ENCODE data around the gene PLSCR2. TPM values are rescaled to one million over a fixed set of nuclear protein-coding genes. Genes with fewer than 3 reads are reported as not detected.

Gene PLSCR2
- polyA plus RNA-seq, 1 donor (not counting 4 experiments of a cell fraction or from before 2014, with no cell fraction given): not detected

- no peak for FAIRE-seq
- H3K4me3 ChIP-seq (ENCODE audit: control insufficient read depth in 2 of 3, extremely low read depth in 1 of 3, insufficient read depth in 2 of 3, low read depth in 1 of 3, low read length in 3 of 3): no peak overlapping the region
- no peaks in the 10 kb centered on the region for H3K9me3 ChIP-seq (ENCODE audit: control insufficient read depth, low read depth, low read length)
- no peak overlapping the region for H3K27ac ChIP-seq (ENCODE audit: control insufficient read depth, insufficient read depth, low read length)
- H2AFZ ChIP-seq (ENCODE audit: control insufficient read depth, low read length): no peak overlapping the region
- no peak for DNase-seq (ENCODE audit: low read depth, low spot score)
- no peaks in the 10 kb centered on the region for H3K9me1 ChIP-seq (ENCODE audit: control insufficient read depth, extremely low read depth, insufficient read depth, low read length)
- no peak overlapping the region for H3K4me2 ChIP-seq (ENCODE audit: control insufficient read depth, extremely low read depth, insufficient read depth, low read depth, low read length)
- dilution Hi-C loops (cut with MboI; ENCODE audit: extremely low pct_ligation_motif_present, low sequenced_read_pairs): no loop called here
- no peaks in the 10 kb centered on the region for H3K36me3 ChIP-seq (ENCODE audit: control insufficient read depth in 2 of 2, extremely low read depth in 1 of 2, insufficient read depth in 2 of 2, low read length in 2 of 2)
- H3K79me2 ChIP-seq (ENCODE audit: control insufficient read depth, insufficient read depth, low read length): no peaks in the 10 kb centered on the region
- TF ChIP-seq CTCF (optimal IDR thresholded peaks at IDR 0.05 in 1 of 3, IDR thresholded peaks at IDR 0.05 in 1 of 3, conservative IDR thresholded peaks at IDR 0.05 in 1 of 3; ENCODE audit: extremely low read depth in 1 of 3, insufficient read depth in 2 of 3, low read length in 3 of 3) (no peak), EZH2 (IDR thresholded peaks at IDR 0.05; ENCODE audit: low read length) (no peak)
- no peak overlapping the region for H3K9ac ChIP-seq (ENCODE audit: control insufficient read depth, extremely low read depth, insufficient read depth, low read length)
- H3K27me3 ChIP-seq (ENCODE audit: control insufficient read depth, extremely low read depth, insufficient read depth, low read length): no peaks in the 10 kb centered on the region
- H4K20me1 ChIP-seq (ENCODE audit: control insufficient read depth, extremely low read depth, insufficient read depth, low read length): no peaks in the 10 kb centered on the region
- no peaks in the 10 kb centered on the region for H3K4me1 ChIP-seq (ENCODE audit: control insufficient read depth, extremely low read depth, insufficient read depth, low read length)
Measured at GRCh38 chr3:146396792-146397191, 72.6 kb downstream of the PLSCR2 start.

- TF ChIP-seq CTCF (optimal IDR thresholded peaks at IDR 0.05 in 1 of 3, IDR thresholded peaks at IDR 0.05 in 1 of 3, conservative IDR thresholded peaks at IDR 0.05 in 1 of 3; ENCODE audit: extremely low read depth in 1 of 3, insufficient read depth in 2 of 3, low read length in 3 of 3) (no peak), EZH2 (IDR thresholded peaks at IDR 0.05; ENCODE audit: low read length) (no peak)
- H4K20me1 ChIP-seq (ENCODE audit: control insufficient read depth, extremely low read depth, insufficient read depth, low read length): no peaks in the 10 kb centered on the region
- H3K27me3 ChIP-seq (ENCODE audit: control insufficient read depth, extremely low read depth, insufficient read depth, low read length): no peaks in the 10 kb centered on the region
- no peaks in the 10 kb centered on the region for H3K9me1 ChIP-seq (ENCODE audit: control insufficient read depth, extremely low read depth, insufficient read depth, low read length)
- no peak overlapping the region for H3K9ac ChIP-seq (ENCODE audit: control insufficient read depth, extremely low read depth, insufficient read depth, low read length)
- FAIRE-seq (no peak), DNase-seq (ENCODE audit: low read depth, low spot score) (no peak)
- no peak overlapping the region for H3K4me3 ChIP-seq (ENCODE audit: control insufficient read depth in 2 of 3, extremely low read depth in 1 of 3, insufficient read depth in 2 of 3, low read depth in 1 of 3, low read length in 3 of 3)
- dilution Hi-C loops (cut with MboI; ENCODE audit: extremely low pct_ligation_motif_present, low sequenced_read_pairs): no loop called here
- H3K79me2 ChIP-seq (ENCODE audit: control insufficient read depth, insufficient read depth, low read length): no peaks in the 10 kb centered on the region
- H3K4me2 ChIP-seq (ENCODE audit: control insufficient read depth, extremely low read depth, insufficient read depth, low read depth, low read length): no peak overlapping the region
- H3K4me1 ChIP-seq (ENCODE audit: control insufficient read depth, extremely low read depth, insufficient read depth, low read length): no peaks in the 10 kb centered on the region
- no peaks in the 10 kb centered on the region for H3K9me3 ChIP-seq (ENCODE audit: control insufficient read depth, low read depth, low read length)
- no peak overlapping the region for H2AFZ ChIP-seq (ENCODE audit: control insufficient read depth, low read length)
- no peak overlapping the region for H3K27ac ChIP-seq (ENCODE audit: control insufficient read depth, insufficient read depth, low read length)
- H3K36me3 ChIP-seq (ENCODE audit: control insufficient read depth in 2 of 2, extremely low read depth in 1 of 2, insufficient read depth in 2 of 2, low read length in 2 of 2): no peaks in the 10 kb centered on the region
Measured at GRCh38 chr3:146395164-146395563, 74.2 kb downstream of the PLSCR2 start.
